HG03039 (cell line): ENCODE data around the gene ASPSCR1.

Experiments
- ATAC-seq: cut with Tn5 transposase; IDR thresholded peaks from one replicate; pipeline ENCODE4 v1.9.1; 2021; ENCODE audit warnings: mild to moderate bottlenecking, moderate library complexity; ENCODE audit not compliant: unreplicated experiment

Gene ASPSCR1

DNA sequence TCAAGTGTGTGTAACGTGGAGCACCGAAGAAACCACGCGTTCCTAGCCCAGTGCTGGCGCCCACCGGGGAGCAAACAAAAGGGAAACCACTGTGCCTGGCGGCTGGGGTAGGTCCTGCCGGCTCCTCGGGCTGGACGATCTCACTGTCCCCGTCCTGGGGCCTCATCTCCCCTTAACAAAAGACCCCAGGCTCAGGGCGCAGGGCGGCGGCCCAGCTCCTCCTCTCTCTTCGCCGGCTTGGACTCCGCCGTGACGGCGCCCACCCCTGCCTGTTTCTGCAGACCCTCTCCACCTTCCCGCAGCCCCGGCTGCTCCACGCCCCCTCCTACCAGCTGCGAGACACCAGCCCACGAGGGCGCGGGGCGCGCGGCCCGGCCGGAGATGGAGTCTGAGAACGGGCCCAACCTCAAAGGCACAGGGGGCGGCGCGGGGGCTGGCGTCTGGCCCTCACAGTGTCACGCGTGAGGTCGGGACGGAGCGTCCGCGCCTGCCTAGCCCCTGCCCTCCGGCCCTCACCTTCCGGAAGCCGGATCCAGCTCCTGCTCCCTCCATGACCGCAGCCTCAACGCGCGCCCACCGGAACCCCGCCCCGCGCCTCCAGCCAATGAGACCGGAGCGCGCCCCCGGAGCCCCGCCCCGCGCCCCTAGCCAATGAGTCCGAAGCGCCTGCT is 45.0 kb downstream of the ASPSCR1 start, which contains the start of gene CENPX:
TSS of gene CENPX (minus strand) at position 569 of the 671 bp plus-strand sequence. CDS start at position 552, 17 bp downstream.
- no peak for ATAC-seq

DNA sequence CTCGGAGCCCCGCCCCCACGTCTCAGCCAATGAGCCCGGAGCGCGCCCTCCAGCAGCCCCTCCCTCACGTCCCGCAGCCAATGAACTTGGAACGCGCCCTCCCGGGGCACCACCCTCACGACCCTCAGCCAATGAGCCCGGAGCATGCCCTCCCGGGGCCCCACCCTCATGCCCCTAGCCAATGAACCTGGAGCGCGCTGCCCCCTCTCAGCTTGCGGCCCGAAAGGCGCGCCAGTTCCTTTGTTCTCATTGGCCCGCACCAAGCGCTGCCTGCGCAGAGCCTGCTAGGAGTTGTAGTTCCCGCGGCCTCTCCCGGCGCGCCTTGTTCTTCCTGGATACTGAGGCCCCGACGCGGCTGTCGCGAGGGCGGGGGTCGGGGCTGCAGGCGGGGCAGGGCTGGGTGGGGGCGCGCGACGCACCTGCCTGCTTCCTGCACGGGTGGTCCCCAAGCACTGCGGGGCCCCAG is 45.6 kb downstream of the ASPSCR1 start, which contains the start of gene LRRC45:
TSS of gene LRRC45 (plus strand) at position 325 of the 466 bp plus-strand sequence. CDS start 339 bp downstream, outside the sequence.
- ATAC-seq, result peak; percentile 80

DNA sequence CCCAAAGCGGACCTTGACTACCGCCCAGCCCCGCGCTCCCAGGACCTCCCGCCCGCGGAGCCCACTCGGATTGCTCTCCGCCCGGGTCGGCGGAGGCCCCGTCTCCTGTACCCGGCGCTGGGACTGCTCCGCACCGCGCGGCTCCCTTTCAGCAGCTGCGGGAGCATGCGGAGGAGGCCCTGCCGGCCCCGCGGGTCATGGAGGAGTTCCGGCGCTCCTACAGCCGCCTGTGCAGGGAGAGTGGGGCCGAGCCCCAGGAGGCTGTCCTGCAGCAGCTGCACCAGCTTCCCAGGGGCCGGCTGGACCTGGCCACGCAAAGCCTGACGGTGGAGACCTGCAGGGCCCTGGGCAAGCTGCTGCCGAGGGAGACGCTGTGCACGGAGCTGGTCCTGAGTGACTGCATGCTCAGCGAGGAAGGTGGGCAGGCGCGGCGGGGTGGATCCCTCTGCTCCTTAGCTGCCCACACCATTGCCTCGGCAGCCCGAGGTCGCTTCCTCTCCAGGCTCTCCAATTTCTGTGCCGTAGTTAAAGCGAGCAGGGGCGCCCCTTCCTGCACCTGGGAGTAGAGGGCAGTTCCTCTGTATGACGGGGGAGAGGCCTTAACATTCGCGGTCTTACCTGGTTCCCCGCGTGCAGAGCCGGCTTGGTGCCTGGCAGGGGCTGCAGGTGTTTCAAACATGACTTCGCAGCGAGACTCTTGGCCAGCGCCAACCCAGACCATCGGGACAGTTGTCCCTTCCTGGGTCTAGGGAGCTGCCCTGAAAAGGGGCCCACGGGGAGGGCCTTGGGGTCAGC is 46.2 kb downstream of the ASPSCR1 start:
- no peak for ATAC-seq

DNA sequence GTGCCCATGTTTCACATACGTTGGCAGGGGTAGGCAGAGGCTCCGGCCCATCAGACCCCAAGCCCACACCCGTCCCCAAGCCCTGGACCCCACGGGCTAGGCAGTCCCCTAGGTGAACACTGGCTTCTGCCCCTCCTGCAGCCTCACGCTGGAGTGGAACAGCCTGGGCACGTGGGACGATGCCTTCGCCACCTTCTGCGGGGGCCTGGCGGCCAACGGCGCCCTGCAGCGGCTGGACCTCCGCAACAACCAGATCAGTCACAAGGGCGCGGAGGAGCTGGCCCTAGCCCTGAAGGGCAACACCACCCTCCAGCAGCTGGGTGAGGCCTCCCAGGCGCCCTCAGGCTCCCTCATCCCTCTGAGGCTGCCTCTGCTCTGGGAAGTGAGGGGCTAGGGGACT is 47.4 kb downstream of the ASPSCR1 start:
- no peak for ATAC-seq

- no peak for ATAC-seq
Observed at GRCh38 chr17:82025401-82026107, 48.1 kb downstream of the ASPSCR1 start.

GRCh38 chr17:82028246-82028645 is 50.8 kb downstream of the ASPSCR1 start:
- ATAC-seq, result no peak

DNA sequence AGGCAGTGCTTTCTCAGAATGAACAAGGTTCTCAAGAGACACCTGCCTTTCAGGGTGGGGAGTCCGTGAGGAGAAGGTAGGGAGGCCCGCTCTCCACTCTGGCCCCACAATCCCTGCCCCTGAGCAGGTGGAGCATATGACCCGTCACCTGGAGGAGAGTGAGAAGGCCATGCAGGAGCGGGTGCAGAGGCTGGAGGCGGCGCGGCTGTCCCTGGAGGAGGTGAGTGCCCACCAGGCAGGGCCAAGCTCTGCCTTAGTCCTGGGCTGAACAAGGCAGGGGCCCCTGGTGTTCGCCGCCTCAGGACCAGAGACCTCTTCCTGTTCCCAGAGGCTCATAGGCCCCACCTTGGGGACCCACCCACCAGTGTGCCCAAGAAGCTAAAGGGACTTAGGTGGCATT is 51.5 kb downstream of the ASPSCR1 start:
- no peak for ATAC-seq

DNA sequence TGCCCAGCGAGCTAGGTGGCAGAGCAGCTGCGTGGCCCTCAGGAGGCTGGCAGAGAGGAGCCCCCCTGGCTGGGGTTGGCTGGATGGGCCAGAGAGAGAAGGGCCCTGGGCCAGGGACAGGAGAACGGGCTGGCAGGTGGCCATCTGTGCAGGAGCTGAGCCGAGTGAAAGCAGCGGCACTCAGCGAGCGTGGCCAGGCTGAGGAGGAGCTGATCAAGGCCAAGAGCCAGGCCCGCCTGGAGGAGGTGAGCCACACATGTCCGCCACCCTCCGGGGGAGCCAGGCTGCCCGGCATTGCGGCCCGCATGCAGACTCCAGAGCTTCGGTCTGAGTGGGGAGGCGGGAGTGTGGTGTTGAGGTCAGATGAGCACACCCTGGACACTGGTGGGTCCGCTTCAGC is 52.0 kb downstream of the ASPSCR1 start:
- no peak for ATAC-seq

- ATAC-seq, result no peak
Observed at GRCh38 chr17:82029990-82030469, 52.6 kb downstream of the ASPSCR1 start.

GRCh38 chr17:82030470-82031302 is 53.3 kb downstream of the ASPSCR1 start:
- ATAC-seq, result no peak

DNA sequence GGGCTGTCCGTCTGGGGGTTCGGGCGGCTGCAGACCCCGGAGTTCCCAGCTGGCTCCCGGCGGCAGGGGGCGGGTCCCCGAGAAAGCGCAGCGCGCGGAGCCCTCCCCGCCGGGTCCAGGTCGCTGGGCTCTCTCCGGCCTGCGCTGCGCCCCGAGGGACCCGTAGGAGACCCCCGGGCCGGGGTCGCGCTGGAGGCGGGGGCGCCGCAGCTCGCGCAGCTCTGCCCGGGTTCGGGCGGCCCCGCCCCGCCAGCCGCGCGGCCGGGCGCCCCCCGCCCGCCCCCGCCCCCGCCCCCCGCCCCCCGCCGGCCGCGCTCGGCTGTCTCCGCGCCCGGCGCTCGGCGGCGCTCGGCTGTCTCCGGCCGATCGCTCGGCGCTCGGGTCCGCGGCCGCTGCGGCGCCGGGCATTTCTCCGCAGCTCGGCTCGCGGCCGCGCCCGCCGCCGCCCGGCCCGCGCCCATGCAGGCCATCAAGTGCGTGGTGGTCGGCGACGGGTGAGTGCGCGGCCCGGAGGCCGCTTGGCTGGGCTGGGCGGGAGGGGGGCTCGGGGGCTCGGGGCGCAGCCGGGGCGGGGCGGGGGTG is 54.0 kb downstream of the ASPSCR1 start, which contains the start of gene RAC3:
TSS of gene RAC3 (plus strand) at position 376 of the 582 bp plus-strand sequence. CDS start at position 460, 84 bp downstream.
- no peak for ATAC-seq

DNA sequence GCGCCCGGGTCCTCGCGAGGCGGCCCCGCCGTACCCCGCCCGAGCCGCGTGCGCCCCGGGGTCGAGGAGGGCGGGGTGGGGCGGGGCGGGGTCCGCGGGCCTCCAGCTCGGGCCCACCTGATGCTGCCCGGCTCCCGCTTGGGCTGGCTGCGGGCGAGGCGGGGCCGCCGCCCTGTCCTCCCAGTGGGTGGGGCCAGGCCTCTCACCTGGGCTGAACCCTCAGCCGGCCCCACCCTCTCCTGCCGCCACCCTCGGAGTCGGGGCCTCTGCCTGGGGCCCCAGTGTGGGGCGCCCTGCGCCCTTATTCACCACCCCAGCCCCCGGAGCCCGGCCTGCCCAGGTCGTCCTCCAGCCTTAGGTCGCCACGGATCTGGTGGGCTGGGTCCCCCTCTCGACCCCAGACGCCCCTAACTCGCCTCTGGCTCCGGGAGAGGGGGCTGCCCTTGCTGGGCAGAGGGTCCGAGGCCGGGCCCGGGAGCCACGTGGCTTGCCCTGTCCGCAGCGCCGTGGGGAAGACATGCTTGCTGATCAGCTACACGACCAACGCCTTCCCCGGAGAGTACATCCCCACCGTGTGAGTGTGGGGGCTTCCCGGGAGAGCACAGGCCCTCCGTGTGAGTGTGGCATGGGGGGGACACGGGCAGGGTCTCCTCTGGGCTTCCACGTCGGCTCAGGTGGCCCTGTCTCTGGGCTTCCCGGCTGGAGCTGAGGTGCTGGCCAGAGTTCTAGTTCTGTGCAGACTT is 54.6 kb downstream of the ASPSCR1 start:
- no peak for ATAC-seq

GRCh38 chr17:82033359-82034085 is 56.1 kb downstream of the ASPSCR1 start:
- no peak for ATAC-seq

- no peak for ATAC-seq
Observed at GRCh38 chr17:82034371-82035011, 57.1 kb downstream of the ASPSCR1 start.

- no peak for ATAC-seq
Observed at GRCh38 chr17:82035488-82035887, 58.1 kb downstream of the ASPSCR1 start.

- no peak for ATAC-seq
Observed at GRCh38 chr17:82035956-82036633, 58.7 kb downstream of the ASPSCR1 start.

DNA sequence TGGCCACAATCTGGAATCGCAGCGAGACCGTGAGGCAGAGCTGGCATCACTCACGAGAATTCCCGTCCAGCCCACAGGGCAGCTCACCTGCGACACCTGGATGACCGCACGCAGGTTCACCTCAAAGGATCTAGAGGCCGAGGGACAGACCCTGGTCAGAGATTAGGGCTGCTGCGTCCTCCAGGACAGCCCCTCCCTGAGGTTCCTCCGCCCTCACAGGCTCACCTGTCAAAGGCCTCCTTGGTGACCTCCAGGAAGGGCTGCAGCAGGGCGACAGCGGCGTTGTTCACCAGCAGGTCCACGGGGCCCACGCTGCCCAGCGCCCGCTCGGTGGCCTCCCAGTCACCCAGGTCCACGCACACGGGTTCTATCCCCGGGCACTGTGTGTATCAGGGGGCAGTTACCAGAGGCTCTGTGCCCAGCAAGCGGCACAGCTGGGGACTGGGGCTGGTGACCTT is 59.2 kb downstream of the ASPSCR1 start:
- no peak for ATAC-seq
